IgD-negative memory B cell (primary cell): ENCODE results near the gene CSTF1. TPM values are rescaled to one million over a fixed set of nuclear protein-coding genes. Genes with fewer than 3 reads are reported as not detected.
A peak's percentile ranks its signal among the peaks of the same experiment; 100 is the strongest.

Experiments used
- H3K27ac Mint-ChIP-seq, 3 donors: one replicate each; pipeline ENCODE4 v1.8.0; 2020 to 2022; ENCODE audit warnings: mild to moderate bottlenecking in 3 of 3, mixed read lengths in 3 of 3, moderate library complexity in 1 of 3
- H3K27me3 Mint-ChIP-seq: one replicate; pipeline ENCODE4 v1.8.0; 2021; ENCODE audit warnings: mixed read lengths
- H3K36me3 Mint-ChIP-seq: one replicate; pipeline ENCODE4 v1.8.0; 2020; ENCODE audit warnings: mild to moderate bottlenecking, mixed read lengths
- H3K4me1 Mint-ChIP-seq, 3 donors: one replicate each; pipeline ENCODE4 v1.8.0; 2020 to 2022; ENCODE audit warnings: mixed read lengths in 3 of 3, mild to moderate bottlenecking in 1 of 3
- H3K4me3 Mint-ChIP-seq, 4 donors: one replicate each; pipeline ENCODE4 v1.8.0; 2020 to 2022; ENCODE audit warnings: mild to moderate bottlenecking in 4 of 4, mixed read lengths in 4 of 4, moderate library complexity in 3 of 4
- H3K9me3 Mint-ChIP-seq, 3 donors: one replicate each; pipeline ENCODE4 v1.8.0; 2020 to 2021; ENCODE audit warnings: mixed read lengths in 3 of 3, mild to moderate bottlenecking in 1 of 3
- polyA plus RNA-seq: library from polyadenylated mRNA; unstranded; fragments of 300-500 nt; fragmentation: Illumina TruSeq; gene quantifications from one replicate; pipeline ENCODE4 v1.2.3, GENCODE V29; 2021

Gene CSTF1
- polyA plus RNA-seq, 1 donor from 2014 or later = 29.1 TPM

DNA sequence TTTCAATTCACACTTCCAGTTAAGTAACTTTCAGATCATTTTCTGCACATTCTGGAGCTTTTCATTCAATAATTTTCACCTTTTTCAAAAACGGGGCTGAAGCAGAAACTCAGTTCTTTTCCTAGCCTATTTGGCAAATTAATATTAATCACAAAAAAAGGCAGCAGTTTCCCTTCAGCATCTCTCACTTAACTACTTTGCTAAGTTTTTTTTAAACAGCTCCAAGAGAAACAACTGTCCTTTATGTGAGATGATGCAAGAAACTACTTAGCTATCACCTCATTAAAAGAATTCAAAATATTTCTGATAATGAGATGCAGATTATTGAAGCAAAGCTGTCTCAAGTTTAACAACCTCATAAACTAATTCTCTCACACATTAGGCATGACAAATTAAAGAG, 31.4 kb downstream of the CSTF1 start:
- peaks cover 0 to 6% (median 3%) of the 10 kb centered on the region in 3 donors for H3K4me1 Mint-ChIP-seq
- H3K4me3 Mint-ChIP-seq = no peak overlapping the region
- no peaks in the 10 kb centered on the region for H3K36me3 Mint-ChIP-seq
- no peaks in the 10 kb centered on the region for H3K9me3 Mint-ChIP-seq
- H3K27ac Mint-ChIP-seq = no peak overlapping the region
- H3K27me3 Mint-ChIP-seq = no peaks in the 10 kb centered on the region

GRCh38 chr20:56424931-56425330, 32.5 kb downstream of the CSTF1 start:
- no peaks in the 10 kb centered on the region for H3K36me3 Mint-ChIP-seq
- no peak overlapping the region for H3K27ac Mint-ChIP-seq
- H3K4me1 Mint-ChIP-seq = peaks cover 8 to 14% (median 13%) of the 10 kb centered on the region in 3 donors
- H3K27me3 Mint-ChIP-seq = peaks cover 6% of the 10 kb centered on the region
- H3K4me3 Mint-ChIP-seq = no peak overlapping the region
- peaks cover 0 to 1% (median 0%) of the 10 kb centered on the region in 3 donors for H3K9me3 Mint-ChIP-seq

- Mint-ChIP-seq H3K4me1 (peaks cover 8 to 19% (median 15%) of the 10 kb centered on the region in 3 donors), H3K9me3 (peaks cover 0 to 1% (median 0%) of the 10 kb centered on the region in 3 donors), H3K27ac (no peak overlapping the region), H3K4me3 (no peak overlapping the region), H3K27me3 (peaks cover 11% of the 10 kb centered on the region), H3K36me3 (no peaks in the 10 kb centered on the region)
These were observed 33.6 kb downstream of the CSTF1 start for GRCh38 chr20:56426026-56426425.

GRCh38 chr20:56426926-56427325, 34.5 kb downstream of the CSTF1 start:
- no peaks in the 10 kb centered on the region for H3K36me3 Mint-ChIP-seq
- H3K9me3 Mint-ChIP-seq = peaks cover 0 to 1% (median 0%) of the 10 kb centered on the region in 3 donors
- peak overlapping the region in 1 of 3 donors; percentile 39 for H3K27ac Mint-ChIP-seq
- peaks cover 11% of the 10 kb centered on the region for H3K27me3 Mint-ChIP-seq
- peaks cover 8 to 19% (median 15%) of the 10 kb centered on the region in 3 donors for H3K4me1 Mint-ChIP-seq
- H3K4me3 Mint-ChIP-seq = no peak overlapping the region

- no peak overlapping the region for H3K4me3 Mint-ChIP-seq
- H3K36me3 Mint-ChIP-seq = no peaks in the 10 kb centered on the region
- peaks cover 0 to 1% (median 0%) of the 10 kb centered on the region in 3 donors for H3K9me3 Mint-ChIP-seq
- no peak overlapping the region for H3K27ac Mint-ChIP-seq
- peaks cover 11% of the 10 kb centered on the region for H3K27me3 Mint-ChIP-seq
- H3K4me1 Mint-ChIP-seq = peaks cover 8 to 19% (median 15%) of the 10 kb centered on the region in 3 donors
These were observed 35.4 kb downstream of the CSTF1 start for GRCh38 chr20:56427797-56428196.

DNA sequence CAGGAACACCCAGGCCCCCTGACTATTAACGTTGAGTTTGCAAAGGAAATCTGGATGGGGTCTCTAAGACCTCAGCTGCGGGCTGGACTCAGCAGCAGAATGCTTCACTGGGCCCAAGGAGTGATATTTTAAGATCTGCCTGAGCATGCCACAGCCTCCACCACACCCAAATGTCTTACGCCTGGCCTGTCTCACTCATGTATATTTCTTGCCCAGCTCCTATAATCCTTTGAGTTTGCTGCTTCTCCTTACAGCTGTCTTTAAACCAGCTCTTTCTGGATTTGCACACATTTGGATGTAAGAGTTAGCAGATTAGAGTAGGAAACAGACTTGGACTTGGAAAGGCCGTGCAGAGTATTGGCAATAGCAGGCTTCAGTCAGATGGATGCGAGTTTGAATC, 36.0 kb downstream of the CSTF1 start:
- H3K9me3 Mint-ChIP-seq = peaks cover 0 to 1% (median 0%) of the 10 kb centered on the region in 3 donors
- no peaks in the 10 kb centered on the region for H3K36me3 Mint-ChIP-seq
- H3K4me3 Mint-ChIP-seq = peak overlapping the region in 1 of 4 donors; percentile 33
- peaks cover 10 to 19% (median 15%) of the 10 kb centered on the region in 3 donors for H3K4me1 Mint-ChIP-seq
- H3K27ac Mint-ChIP-seq = no peak overlapping the region
- peaks cover 11% of the 10 kb centered on the region for H3K27me3 Mint-ChIP-seq

GRCh38 chr20:56428881-56429280, 36.4 kb downstream of the CSTF1 start:
- H3K4me1 Mint-ChIP-seq = peaks cover 10 to 19% (median 15%) of the 10 kb centered on the region in 3 donors
- no peaks in the 10 kb centered on the region for H3K36me3 Mint-ChIP-seq
- H3K4me3 Mint-ChIP-seq = peak overlapping the region in 3 of 4 donors; percentile 19 to 68 (median 33)
- H3K27ac Mint-ChIP-seq = no peak overlapping the region
- H3K9me3 Mint-ChIP-seq = peaks cover 0 to 1% (median 0%) of the 10 kb centered on the region in 3 donors
- peaks cover 11% of the 10 kb centered on the region for H3K27me3 Mint-ChIP-seq

- H3K27ac Mint-ChIP-seq = no peak overlapping the region
- peaks cover 10 to 19% (median 15%) of the 10 kb centered on the region in 3 donors for H3K4me1 Mint-ChIP-seq
- no peaks in the 10 kb centered on the region for H3K36me3 Mint-ChIP-seq
- peaks cover 11% of the 10 kb centered on the region for H3K27me3 Mint-ChIP-seq
- H3K9me3 Mint-ChIP-seq = peaks cover 0 to 1% (median 0%) of the 10 kb centered on the region in 3 donors
- peak overlapping the region; percentile 33 to 75 (median 64) for H3K4me3 Mint-ChIP-seq
These were observed 37.1 kb downstream of the CSTF1 start for GRCh38 chr20:56429502-56429901.

DNA sequence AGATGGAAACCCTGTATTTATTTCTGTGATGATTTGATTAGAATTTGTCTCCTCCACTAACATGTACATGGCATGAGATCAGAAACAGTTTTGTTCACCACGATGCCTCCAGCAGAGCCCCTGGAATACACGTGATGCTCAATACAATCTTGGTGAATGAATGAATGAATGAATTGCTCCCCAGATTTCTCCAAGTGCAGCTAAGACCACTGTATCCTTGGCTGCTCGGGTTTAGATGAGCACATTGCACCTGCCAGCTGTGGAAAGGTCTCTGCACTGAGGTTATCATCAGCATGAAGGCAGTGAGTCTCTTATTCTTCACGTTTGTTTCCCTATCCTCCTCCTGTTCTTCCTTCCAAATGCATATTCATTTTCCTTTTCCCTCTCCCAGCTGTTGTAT, 37.5 kb downstream of the CSTF1 start:
- H3K27ac Mint-ChIP-seq = peak overlapping the region in 1 of 3 donors; percentile 59
- H3K4me1 Mint-ChIP-seq = peaks cover 10 to 21% (median 15%) of the 10 kb centered on the region in 3 donors
- H3K4me3 Mint-ChIP-seq = peak overlapping the region; percentile 33 to 68 (median 62)
- no peaks in the 10 kb centered on the region for H3K36me3 Mint-ChIP-seq
- peaks cover 11% of the 10 kb centered on the region for H3K27me3 Mint-ChIP-seq
- H3K9me3 Mint-ChIP-seq = peaks cover 0 to 1% (median 1%) of the 10 kb centered on the region in 3 donors

GRCh38 chr20:56430461-56430860, 38.0 kb downstream of the CSTF1 start:
- Mint-ChIP-seq H3K27me3 (peaks cover 11% of the 10 kb centered on the region), H3K4me1 (peaks cover 10 to 26% (median 18%) of the 10 kb centered on the region in 3 donors), H3K36me3 (no peaks in the 10 kb centered on the region), H3K27ac (peak overlapping the region in 1 of 3 donors; percentile 59), H3K4me3 (peak overlapping the region in 1 of 4 donors; percentile 20), H3K9me3 (peaks cover 0 to 3% (median 1%) of the 10 kb centered on the region in 3 donors)

- Mint-ChIP-seq H3K9me3 (peaks cover 0 to 3% (median 1%) of the 10 kb centered on the region in 3 donors), H3K27ac (no peak overlapping the region), H3K27me3 (peaks cover 11% of the 10 kb centered on the region), H3K4me3 (no peak overlapping the region), H3K36me3 (no peaks in the 10 kb centered on the region), H3K4me1 (peaks cover 10 to 27% (median 18%) of the 10 kb centered on the region in 3 donors)
These were observed 38.5 kb downstream of the CSTF1 start for GRCh38 chr20:56430957-56431356.

GRCh38 chr20:56431471-56431870, 39.0 kb downstream of the CSTF1 start:
- H3K9me3 Mint-ChIP-seq = peaks cover 0 to 3% (median 1%) of the 10 kb centered on the region in 3 donors
- H3K36me3 Mint-ChIP-seq = no peaks in the 10 kb centered on the region
- H3K27ac Mint-ChIP-seq = no peak overlapping the region
- peaks cover 10 to 27% (median 18%) of the 10 kb centered on the region in 3 donors for H3K4me1 Mint-ChIP-seq
- no peak overlapping the region for H3K4me3 Mint-ChIP-seq
- H3K27me3 Mint-ChIP-seq = peaks cover 11% of the 10 kb centered on the region

DNA sequence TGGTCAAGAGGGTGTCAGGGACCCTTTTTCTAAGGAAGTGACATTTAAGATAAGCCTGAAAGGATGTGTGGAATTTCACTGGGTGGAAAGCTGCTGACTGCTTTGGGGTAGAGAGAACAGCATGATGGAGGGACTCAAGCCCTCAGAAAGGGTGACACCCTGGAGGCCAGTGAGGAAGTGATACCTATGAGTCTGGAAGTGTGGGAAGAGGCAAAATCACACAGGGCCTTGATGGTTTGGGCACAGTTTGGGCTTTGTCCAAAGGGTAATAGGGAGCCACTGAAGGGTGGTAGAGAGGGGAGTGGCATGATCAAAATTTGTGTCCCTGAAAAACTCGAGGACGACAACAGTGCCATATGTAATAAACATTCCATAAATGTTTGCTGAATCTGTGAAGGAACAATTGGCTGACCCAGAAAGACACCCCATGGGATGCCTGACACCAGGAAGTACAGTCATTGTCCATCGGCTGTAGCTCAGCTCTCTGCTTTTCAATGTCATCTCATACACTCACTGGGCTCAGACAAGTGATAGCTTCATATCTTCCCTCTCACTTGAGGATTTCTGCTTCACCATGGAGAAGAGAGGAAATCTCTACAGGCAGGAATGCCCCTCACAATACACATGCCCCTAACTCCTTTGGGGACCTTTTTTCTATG, 40.9 kb downstream of the CSTF1 start:
- peaks cover 11% of the 10 kb centered on the region for H3K27me3 Mint-ChIP-seq
- H3K4me1 Mint-ChIP-seq = peaks cover 12 to 21% (median 18%) of the 10 kb centered on the region in 3 donors
- H3K9me3 Mint-ChIP-seq = peaks cover 0 to 3% (median 1%) of the 10 kb centered on the region in 3 donors
- H3K36me3 Mint-ChIP-seq = no peaks in the 10 kb centered on the region
- H3K27ac Mint-ChIP-seq = no peak overlapping the region
- peak overlapping the region in 1 of 4 donors; percentile 67 for H3K4me3 Mint-ChIP-seq

DNA sequence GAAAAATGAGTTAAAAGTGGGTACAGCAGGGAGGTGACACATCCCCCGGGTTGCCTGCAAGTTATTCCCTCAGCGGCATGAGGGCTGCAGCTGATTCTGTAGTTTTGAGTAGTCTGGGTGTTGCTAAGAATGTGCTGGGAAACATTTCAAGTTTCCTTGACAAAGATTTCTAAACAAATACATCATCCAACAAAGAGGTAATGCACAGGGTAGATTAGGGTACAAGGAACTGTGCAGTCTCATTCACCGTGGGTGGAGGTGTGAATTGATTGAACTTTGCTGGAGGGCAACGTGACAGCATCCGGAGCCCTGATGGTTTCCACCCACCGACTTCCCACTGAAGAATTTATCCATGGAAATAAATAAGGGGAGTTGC, 41.4 kb downstream of the CSTF1 start:
- H3K4me3 Mint-ChIP-seq = peak overlapping the region in 1 of 4 donors; percentile 67
- H3K27ac Mint-ChIP-seq = no peak overlapping the region
- H3K4me1 Mint-ChIP-seq = peaks cover 12 to 21% (median 15%) of the 10 kb centered on the region in 3 donors

DNA sequence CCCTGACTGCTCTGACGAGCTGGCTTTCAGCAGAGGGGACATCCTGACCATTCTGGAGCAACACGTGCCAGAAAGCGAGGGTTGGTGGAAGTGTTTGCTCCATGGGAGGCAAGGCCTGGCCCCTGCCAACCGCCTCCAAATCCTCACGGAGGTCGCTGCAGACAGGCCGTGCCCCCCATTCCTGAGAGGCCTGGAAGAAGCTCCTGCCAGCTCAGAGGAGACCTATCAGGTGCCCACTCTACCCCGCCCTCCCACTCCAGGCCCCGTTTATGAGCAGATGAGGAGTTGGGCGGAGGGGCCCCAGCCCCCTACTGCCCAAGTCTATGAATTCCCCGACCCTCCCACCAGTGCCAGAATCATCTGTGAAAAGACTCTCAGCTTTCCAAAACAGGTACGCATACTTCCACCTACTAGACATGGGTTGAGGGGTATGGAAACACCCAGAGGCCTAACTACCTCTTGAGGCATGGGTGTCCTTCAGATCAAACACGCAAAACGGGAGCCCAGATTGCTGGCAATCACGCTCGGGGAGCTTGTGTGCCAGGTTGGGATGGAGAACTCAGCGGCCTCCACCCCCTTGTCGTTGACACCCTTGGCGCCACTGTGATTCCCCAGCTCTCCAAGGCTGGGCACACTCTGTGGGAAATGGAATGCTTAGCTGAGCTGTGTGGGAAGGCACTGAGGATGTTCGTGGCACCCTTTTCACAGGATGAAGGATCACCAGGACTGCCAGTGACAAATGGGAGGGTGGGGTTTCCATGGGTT, 44.9 kb downstream of the CSTF1 start:
- Mint-ChIP-seq H3K4me3 (no peak overlapping the region), H3K36me3 (no peaks in the 10 kb centered on the region), H3K27ac (peak overlapping the region in 1 of 3 donors; percentile 31), H3K4me1 (peaks cover 4 to 20% (median 10%) of the 10 kb centered on the region in 3 donors), H3K27me3 (no peaks in the 10 kb centered on the region), H3K9me3 (peaks cover 0 to 3% (median 0%) of the 10 kb centered on the region in 3 donors)

More for the DNA sequence above, 41.4 kb downstream of the CSTF1 start:
- H3K27me3 Mint-ChIP-seq = peaks cover 11% of the 10 kb centered on the region
- peaks cover 0 to 3% (median 1%) of the 10 kb centered on the region in 3 donors for H3K9me3 Mint-ChIP-seq
- H3K36me3 Mint-ChIP-seq = no peaks in the 10 kb centered on the region
